IMR-90 (cell line): ENCODE measurements around the gene DSCAML1. TPM values are rescaled to one million over a fixed set of nuclear protein-coding genes. Genes with fewer than 3 reads are reported as not detected.

ENCODE experiments used
- ATAC-seq: fragments of 200-7000 bp; cut with Tn5 transposase; 2 replicates; pipeline ENCODE4 v1.9.1; 2020; ENCODE audit warnings: low read depth, mild to moderate bottlenecking, moderate library complexity
- BruUV-seq: library from RNA; stranded (reverse); fragments of 400-500 nt; replicated peaks from 2 replicates; lab custom pipeline; 2021; lab: Mats Ljungman, UMichigan
- CTCF ChIA-PET: fragments of 300-600 bp; formaldehyde crosslinking; extraction: SDS; loops from one replicate; lab custom pipeline; 2021; ENCODE audit warnings: antibody characterized with exemption; lab: Yijun Ruan, JAX
- POLR2A ChIA-PET: fragments of 300-600 bp; sonication (Branson Sonifier 250); formaldehyde crosslinking; loops from one replicate; lab custom pipeline; 2022; ENCODE audit warnings: antibody characterized with exemption; ENCODE audit not compliant: unreplicated experiment; lab: Charles Lee
- DNase-seq: peaks from one replicate; pipeline ENCODE4 v3.0.0; 2013
- H2AFZ ChIP-seq: replicated peaks from 2 replicates; pipeline ENCODE3; 2013; ENCODE audit warnings: low read length, mild to moderate bottlenecking; ENCODE audit not compliant: poor library complexity
- H2AK5ac ChIP-seq: 2 replicates; pipeline ENCODE4 v1.6.1; 2013; ENCODE audit warnings: low read depth, low read length, inconsistent platforms
- H2AK9ac ChIP-seq: replicated peaks from 2 replicates; pipeline ENCODE3; 2013; ENCODE audit warnings: mild to moderate bottlenecking, low read depth, low read length, moderate library complexity; ENCODE audit not compliant: poor library complexity
- H2BK120ac ChIP-seq: 2 replicates; pipeline ENCODE4 v1.6.1; 2013; ENCODE audit warnings: low read depth, low read length, inconsistent platforms
- H2BK15ac ChIP-seq: 3 replicates; pipeline ENCODE4 v1.6.1; 2013; ENCODE audit warnings: low read depth, low read length, inconsistent platforms
- H2BK20ac ChIP-seq: 2 replicates; pipeline ENCODE4 v1.6.1; 2013; ENCODE audit warnings: low read depth, mild to moderate bottlenecking, inconsistent platforms, low read length, moderate library complexity
- H2BK5ac ChIP-seq: 2 replicates; pipeline ENCODE4 v1.6.1; 2013; ENCODE audit warnings: mild to moderate bottlenecking, low read depth, low read length, inconsistent platforms; ENCODE audit not compliant: poor library complexity, severe bottlenecking
- H3K14ac ChIP-seq: replicated peaks from 2 replicates; pipeline ENCODE4 v1.6.1; 2013; ENCODE audit warnings: low read depth, low read length, inconsistent platforms
- H3K18ac ChIP-seq: 2 replicates; pipeline ENCODE4 v1.6.1; 2013; ENCODE audit warnings: low read depth, low read length, control low read depth
- H3K23ac ChIP-seq: 2 replicates; pipeline ENCODE4 v1.6.1; 2013; ENCODE audit warnings: low read depth, low read length, inconsistent platforms
- H3K27ac ChIP-seq: 2 replicates; pipeline ENCODE4 v1.5.1; 2013; ENCODE audit warnings: mild to moderate bottlenecking, control low read depth, low read length; ENCODE audit not compliant: insufficient read depth
- H3K27me3 ChIP-seq: 2 replicates; pipeline ENCODE4 v1.6.1; 2013; ENCODE audit warnings: low read length; ENCODE audit not compliant: control insufficient read depth, insufficient read depth
- H3K36me3 ChIP-seq: 2 replicates; pipeline ENCODE4 v1.6.1; 2013; ENCODE audit warnings: low read length, mixed read lengths; ENCODE audit not compliant: control insufficient read depth, insufficient read depth
- H3K4ac ChIP-seq: 2 replicates; pipeline ENCODE4 v1.6.1; 2013; ENCODE audit warnings: low read depth, low read length, inconsistent platforms
- H3K4me1 ChIP-seq: 2 replicates; pipeline ENCODE4 v1.6.1; 2013; ENCODE audit warnings: low read length, mixed read lengths; ENCODE audit not compliant: control insufficient read depth, insufficient read depth
- H3K4me2 ChIP-seq: 2 replicates; pipeline ENCODE4 v1.6.1; 2013; ENCODE audit warnings: low read depth, mild to moderate bottlenecking, control low read depth, low read length, moderate library complexity
- H3K4me3 ChIP-seq: 2 replicates; pipeline ENCODE4 v1.5.1; 2013; ENCODE audit warnings: low read depth, mild to moderate bottlenecking, control low read depth, low read length, moderate library complexity; ENCODE audit not compliant: insufficient read depth
- H3K56ac ChIP-seq: 2 replicates; pipeline ENCODE4 v1.6.1; 2013; ENCODE audit warnings: low read length, inconsistent platforms; ENCODE audit not compliant: insufficient read depth; ENCODE audit errors: extremely low read depth
- H3K79me1 ChIP-seq, 2 experiments: 2 replicates each; pipeline ENCODE4 v1.6.1; 2013; ENCODE audit warnings: low read length in 2 of 2, inconsistent platforms in 1 of 2, low read depth in 1 of 2
- H3K9ac ChIP-seq: 2 replicates; pipeline ENCODE4 v1.6.1; 2013; ENCODE audit warnings: low read depth, low read length, control low read depth
- H3K9me1 ChIP-seq: 2 replicates; pipeline ENCODE4 v1.6.1; 2013; ENCODE audit warnings: low read length, inconsistent platforms; ENCODE audit not compliant: insufficient read depth
- H3K9me3 ChIP-seq: 2 replicates; pipeline ENCODE4 v1.6.1; 2013; ENCODE audit warnings: low read length; ENCODE audit not compliant: control insufficient read depth, insufficient read depth
- H4K20me1 ChIP-seq: 2 replicates; pipeline ENCODE4 v1.6.1; 2013; ENCODE audit warnings: low read length, inconsistent platforms; ENCODE audit not compliant: insufficient read depth
- H4K5ac ChIP-seq: 2 replicates; pipeline ENCODE4 v1.6.1; 2013; ENCODE audit warnings: mild to moderate bottlenecking, low read depth, low read length, control low read depth
- H4K8ac ChIP-seq, 2 experiments: 2 replicates each; pipeline ENCODE4 v1.6.1; 2013; ENCODE audit warnings: low read depth in 2 of 2, low read length in 2 of 2, control low read depth in 1 of 2, inconsistent platforms in 1 of 2
- H4K91ac ChIP-seq: 2 replicates; pipeline ENCODE4 v1.6.1; 2013; ENCODE audit warnings: low read depth, low read length, inconsistent platforms; ENCODE audit not compliant: insufficient read depth
- BHLHE40 ChIP-seq: fragments of 150-350 bp; IDR thresholded peaks from 2 replicates; pipeline ENCODE4 v1.6.1; 2016; ENCODE audit warnings: mild to moderate bottlenecking, low read depth, low read length
- CEBPB ChIP-seq: IDR thresholded peaks from 2 replicates; pipeline ENCODE4 v1.6.1; 2012; ENCODE audit warnings: low read depth, low read length, improper control_type of control experiment
- FOS ChIP-seq: fragments of 150-350 bp; IDR thresholded peaks from 2 replicates; pipeline ENCODE4 v1.6.1; 2016; ENCODE audit warnings: low read depth, low read length
- NFE2L2 ChIP-seq: fragments of 150-350 bp; IDR thresholded peaks from 2 replicates; pipeline ENCODE4 v1.6.1; 2016; ENCODE audit warnings: low read depth, mild to moderate bottlenecking, low read length
- POLR2A ChIP-seq: IDR thresholded peaks from 2 replicates; pipeline ENCODE4 v1.6.1; 2012; ENCODE audit warnings: mild to moderate bottlenecking, low read depth, low read length
- RAD21 ChIP-seq: IDR thresholded peaks from 2 replicates; pipeline ENCODE4 v1.6.1; 2012; ENCODE audit warnings: low read length, improper control_type of control experiment
- RFX5 ChIP-seq: IDR thresholded peaks from 2 replicates; pipeline ENCODE4 v1.8.0; 2012; ENCODE audit warnings: low read depth, mild to moderate bottlenecking, low read length, moderate library complexity
- SMC3 ChIP-seq: fragments of 150-350 bp; IDR thresholded peaks from 2 replicates; pipeline ENCODE4 v1.6.1; 2016; ENCODE audit warnings: low read depth, mild to moderate bottlenecking, antibody characterized with exemption, low read length, moderate library complexity
- USF2 ChIP-seq: fragments of 150-350 bp; IDR thresholded peaks from 2 replicates; pipeline ENCODE4 v1.6.1; 2017; ENCODE audit warnings: mild to moderate bottlenecking, antibody characterized with exemption, low read length, low read depth
- WGBS, 2 experiments: methylation state at CpG; one replicate each; pipeline versions ENCODE4 v1.1.5 to v1.1.7; 2013; ENCODE audit warnings: missing lambda C conversion rate in 2 of 2; ENCODE audit not compliant: insufficient read length in 1 of 2; ENCODE audit errors: extremely low coverage in 2 of 2; 5-methylcytosine and 5-hydroxymethylcytosine counted together
- dilution Hi-C: fragments of 300-500 bp; cut with HindIII; formaldehyde crosslinking; loops from one replicate; pipeline ENCODE4 v1.14.3; 2018; ENCODE audit warnings: low sequenced_read_pairs; ENCODE audit not compliant: unreplicated experiment
- in situ Hi-C: fragments of 300-500 bp; cut with MboI; formaldehyde crosslinking; loops from 3 replicates; pipeline ENCODE4 v1.14.3; 2019; ENCODE audit warnings: low sequenced_read_pairs, inconsistent platforms, mixed read lengths
- intact Hi-C: fragments of 100-400 bp; cut with micrococcal nuclease; formaldehyde crosslinking; loops from 2 replicates; pipeline ENCODE4 v1.10.0; 2022
- polyA plus RNA-seq, 3 experiments: library from polyadenylated mRNA; depleted of rRNA; stranded (reverse); fragments of >200 nt; gene quantifications; 2 replicates each; pipeline ENCODE4 v1.2.3, GENCODE V29; 2012; ENCODE audit warnings: low replicate concordance in 1 of 3
- total RNA-seq: library from RNA; depleted of rRNA; stranded (reverse); fragments of >200 nt; gene quantifications from 2 replicates; pipeline ENCODE4 v1.2.3, GENCODE V29; 2012

DSCAML1 gene
- total and polyA plus RNA-seq, 2 of the 4 experiments (the other 2 are of a cell fraction), result not detected

DNA sequence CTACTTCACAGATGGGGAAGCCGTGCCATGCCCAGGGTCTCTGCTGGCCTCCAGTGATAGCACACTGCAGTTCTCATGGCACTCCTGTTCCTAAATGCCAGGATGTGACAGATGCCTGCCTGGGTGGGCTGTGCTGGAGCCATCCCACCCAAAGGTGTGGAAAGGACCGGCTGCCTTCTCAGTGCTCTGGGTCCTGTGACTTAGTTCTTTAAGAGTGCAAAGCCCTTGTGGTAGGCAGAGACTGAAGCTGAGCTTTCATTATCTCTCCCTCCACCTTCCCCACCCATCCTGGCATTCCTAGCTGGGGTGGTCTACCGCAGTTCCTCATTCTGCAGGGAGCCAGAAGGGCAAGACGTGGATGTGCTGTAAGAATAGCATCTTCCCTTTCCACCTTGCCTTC lies 319.3 kb downstream of the DSCAML1 start:
- BruUV-seq, result no TSS peak
- Histone ChIP-seq H2BK120ac (no peak overlapping the region), H3K4me3 (no peak overlapping the region), H3K36me3 (no peaks in the 10 kb centered on the region), H3K4me2 (no peak overlapping the region), H4K20me1 (no peaks in the 10 kb centered on the region), H4K8ac (no peak overlapping the region), H3K18ac (no peak overlapping the region), H3K27ac (no peak overlapping the region), H3K4me1 (no peaks in the 10 kb centered on the region), H2BK5ac (no peak overlapping the region), H2BK15ac (no peak overlapping the region), H2AK5ac (no peak overlapping the region), H3K27me3 (peaks cover 6% of the 10 kb centered on the region), H3K79me1 (no peaks in the 10 kb centered on the region), H3K4ac (no peak overlapping the region), H3K14ac (no peak overlapping the region), H3K9me3 (no peaks in the 10 kb centered on the region), H4K91ac (no peak overlapping the region), H3K23ac (no peak overlapping the region), H3K9me1 (no peaks in the 10 kb centered on the region), H3K9ac (no peak overlapping the region), H2BK20ac (no peak overlapping the region), H2AK9ac (no peak overlapping the region), H4K5ac (no peak overlapping the region), H3K56ac (no peak overlapping the region), H2AFZ (no peak overlapping the region)
- ChIA-PET POLR2A (no interaction called here), CTCF (no interaction called here)
- TF ChIP-seq BHLHE40, result no peak
- TF ChIP-seq POLR2A, result no peak
- no peak for TF ChIP-seq SMC3
- no peak for TF ChIP-seq FOS
- TF ChIP-seq USF2, result no peak
- TF ChIP-seq RFX5, result no peak
- no peak for TF ChIP-seq NFE2L2
- no peak for TF ChIP-seq RAD21
- TF ChIP-seq CEBPB, result no peak
- DNase-seq (no peak), ATAC-seq (no peak)
- dilution Hi-C loops, result no loop called here
- in situ Hi-C loops, result no loop called here
- intact Hi-C loops, result no loop called here
- no CpG with 5 or more reads among the region's 4 CpGs for WGBS, 2 experiments
